Measurements from ENCODE around the gene LEMD2.

The LEMD2 gene

GRCh38 chr6:33774774-33775173, 14.2 kb downstream of the LEMD2 start:
- DNase-seq (ENCODE audit: low spot score): no peak

- DNase-seq (ENCODE audit: low spot score): no peak
These were observed 15.9 kb downstream of the LEMD2 start for GRCh38 chr6:33772902-33773472.

DNA sequence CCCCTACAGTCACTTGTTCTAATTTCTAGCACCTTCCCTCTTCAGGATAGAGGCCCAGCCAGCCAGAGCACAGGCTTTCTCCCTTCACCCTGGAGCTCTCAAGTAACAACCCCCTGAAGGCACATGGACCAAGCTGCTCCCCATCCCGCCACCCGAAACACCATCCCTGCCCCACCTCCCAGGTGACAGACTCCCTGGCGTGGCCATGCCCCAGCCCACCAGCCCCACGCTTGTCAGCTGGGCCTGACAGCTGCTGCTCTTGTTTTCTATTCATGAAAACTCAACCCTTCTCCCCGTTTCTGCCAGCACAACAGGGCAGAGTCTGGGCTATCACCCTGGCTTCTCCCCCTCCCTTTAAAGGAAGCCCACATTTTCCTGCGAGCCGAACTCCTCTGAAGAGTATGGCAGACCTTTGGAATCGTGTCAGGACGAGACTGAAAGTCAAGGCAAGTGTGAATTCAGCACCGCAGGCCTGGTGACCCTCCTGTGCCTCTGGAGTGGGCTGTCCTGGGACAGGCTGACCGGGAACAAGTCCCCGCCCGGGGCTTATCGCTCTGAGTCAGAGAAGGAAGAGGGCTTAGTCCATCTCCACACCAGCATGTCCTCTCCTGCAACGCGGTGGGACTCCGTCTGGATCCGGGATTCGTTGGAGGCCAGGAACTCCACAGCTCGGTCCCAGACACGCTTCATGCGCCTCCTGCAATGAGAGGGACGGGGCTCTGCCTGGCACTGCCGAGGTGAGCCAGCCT, 16.7 kb downstream of the LEMD2 start:
- DNase-seq (ENCODE audit: low spot score): no peak

DNA sequence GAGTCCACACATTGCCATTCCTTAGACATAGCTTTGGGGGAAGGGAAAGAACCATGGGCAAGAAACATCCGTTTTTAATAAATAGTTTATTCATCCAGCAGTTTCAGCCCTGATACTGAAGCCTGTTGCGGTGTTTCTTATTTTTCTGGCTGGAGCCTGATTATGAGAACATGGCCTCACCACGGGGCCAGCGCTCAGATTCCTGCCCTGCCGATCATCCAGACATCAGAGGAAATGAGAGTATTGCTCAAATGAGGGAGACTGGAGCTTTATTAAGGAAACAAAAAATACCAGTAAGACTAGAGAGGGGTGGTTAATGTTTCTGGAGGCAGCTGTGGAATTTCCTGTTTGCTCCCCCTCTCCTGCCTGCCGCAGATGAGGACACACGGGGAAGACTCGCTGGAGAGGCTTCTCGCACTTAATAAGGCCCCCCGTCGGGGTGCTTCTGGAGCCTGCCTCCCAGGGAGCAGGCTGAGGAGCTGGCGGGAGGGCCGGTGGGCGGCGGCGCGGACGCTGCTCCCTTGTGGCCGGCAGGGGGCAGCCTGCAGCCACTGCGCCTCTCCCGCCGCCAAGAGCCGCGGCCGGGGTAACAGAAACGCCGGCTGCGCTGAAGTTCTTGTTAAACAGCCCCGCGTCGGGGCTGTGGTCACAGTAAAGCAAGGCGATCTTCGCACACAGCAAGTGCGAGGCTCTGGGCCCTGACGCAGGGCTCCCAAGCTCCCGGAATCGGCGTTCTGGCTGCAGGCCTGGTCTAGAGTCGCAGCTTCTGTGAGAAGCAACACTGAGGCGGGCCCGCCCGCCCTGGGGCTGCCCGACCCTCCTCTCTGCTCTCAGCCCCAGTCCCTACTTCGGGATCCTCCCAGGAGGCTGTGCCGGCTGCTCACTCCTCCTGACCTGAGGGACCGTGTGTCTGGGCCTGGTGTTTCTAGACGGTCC, 17.5 kb downstream of the LEMD2 start:
- peak; percentile 87 for DNase-seq (ENCODE audit: low spot score)

- DNase-seq (ENCODE audit: low spot score): no peak
These were observed 18.1 kb downstream of the LEMD2 start for GRCh38 chr6:33770833-33771145.

DNA sequence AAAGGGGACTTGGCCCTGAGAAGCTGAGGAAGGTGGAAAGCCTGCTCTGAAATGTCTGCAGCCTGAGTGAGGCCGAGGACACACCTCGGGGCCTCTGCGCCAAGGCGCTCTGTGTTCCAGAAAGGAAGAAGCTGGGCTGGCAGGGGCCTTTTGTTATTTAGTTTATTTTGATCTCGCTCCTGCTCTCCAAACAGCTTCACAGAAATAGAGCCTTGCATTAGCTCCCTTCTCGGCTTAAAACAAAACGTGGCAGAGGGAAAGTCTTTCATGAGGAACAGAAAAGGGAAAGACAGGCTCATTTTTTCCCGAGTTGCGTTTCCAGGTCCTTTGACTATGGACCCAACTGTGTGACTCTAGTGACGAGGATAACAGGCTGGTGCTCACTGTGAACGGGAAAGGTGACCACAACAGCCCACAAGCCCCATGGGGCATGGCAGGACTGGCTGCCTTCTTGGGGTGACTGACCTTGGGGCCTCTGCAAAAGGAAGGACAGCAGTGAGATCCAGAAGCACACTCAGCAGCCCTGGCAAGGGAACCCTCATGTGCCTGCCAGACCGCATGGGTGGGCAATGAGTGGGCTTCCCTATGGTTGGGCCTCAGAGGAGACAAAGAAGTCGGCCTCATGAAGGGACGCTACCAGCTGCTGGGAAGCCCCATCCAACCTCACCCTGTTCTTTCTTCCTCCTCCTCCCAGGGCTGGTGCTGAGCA, 18.7 kb downstream of the LEMD2 start:
- DNase-seq (ENCODE audit: low spot score): no peak

DNA sequence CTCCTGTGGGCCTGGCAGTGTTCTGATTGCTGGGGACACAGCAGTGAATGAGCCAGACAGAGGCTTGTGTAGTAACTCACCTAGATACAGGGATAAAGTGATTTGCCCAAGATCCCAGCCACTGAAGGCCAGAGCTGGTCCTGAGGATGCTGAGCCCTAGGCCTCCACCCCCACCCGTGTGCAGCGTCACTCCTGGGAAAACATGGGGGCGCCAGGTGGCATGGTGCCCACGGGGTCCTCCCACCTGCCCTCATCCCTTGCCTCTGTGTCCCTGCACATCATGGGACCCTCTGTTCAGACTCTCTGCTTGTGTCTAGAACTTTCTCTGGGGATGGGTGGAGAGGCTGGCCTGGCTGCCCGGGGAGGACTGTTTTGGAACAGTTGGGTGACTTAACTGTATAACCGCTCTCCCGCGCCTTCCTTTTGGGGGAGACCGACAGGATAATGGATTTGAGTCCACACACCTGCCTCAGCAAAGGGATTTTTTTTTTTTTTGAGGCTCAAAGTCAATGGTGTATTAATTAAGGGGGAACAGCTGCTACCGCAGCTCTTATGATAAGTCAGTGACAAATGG, 19.6 kb downstream of the LEMD2 start:
- DNase-seq (ENCODE audit: low spot score): no peak

- DNase-seq (ENCODE audit: low spot score): peak; percentile 87
These were observed 20.2 kb downstream of the LEMD2 start for GRCh38 chr6:33768644-33769120.

- no peak for DNase-seq (ENCODE audit: low spot score)
These were observed 21.7 kb downstream of the LEMD2 start for GRCh38 chr6:33766921-33767907.

GRCh38 chr6:33765368-33765767, 23.6 kb downstream of the LEMD2 start:
- no peak for DNase-seq (ENCODE audit: low spot score)

- DNase-seq (ENCODE audit: low spot score): no peak
These were observed 24.9 kb downstream of the LEMD2 start for GRCh38 chr6:33764036-33764435.

GRCh38 chr6:33763483-33763882, 25.4 kb downstream of the LEMD2 start:
- no peak for DNase-seq (ENCODE audit: low spot score)

DNA sequence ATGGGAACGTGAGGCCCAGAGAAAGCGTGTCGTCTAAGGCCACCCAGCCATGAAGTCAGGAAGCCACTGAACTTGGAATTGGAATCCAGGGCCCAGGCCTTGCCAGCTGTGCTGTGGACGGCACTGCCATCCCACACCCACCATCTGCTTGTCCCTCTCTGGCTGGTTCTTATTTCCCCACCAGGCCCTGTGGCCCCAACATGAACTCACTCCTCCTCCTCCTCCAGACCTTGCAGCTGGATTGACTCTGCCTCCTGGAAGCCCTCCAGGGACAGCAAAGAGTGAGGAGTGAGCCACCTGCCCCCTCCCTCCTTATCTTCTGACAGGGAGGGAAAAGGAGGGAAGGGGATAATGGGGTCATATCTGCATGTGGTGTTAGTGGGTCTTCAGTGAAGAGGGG, 26.2 kb downstream of the LEMD2 start:
- DNase-seq (ENCODE audit: low spot score): no peak

GRCh38 chr6:33761922-33762629, 26.9 kb downstream of the LEMD2 start:
- no peak for DNase-seq (ENCODE audit: low spot score)

DNA sequence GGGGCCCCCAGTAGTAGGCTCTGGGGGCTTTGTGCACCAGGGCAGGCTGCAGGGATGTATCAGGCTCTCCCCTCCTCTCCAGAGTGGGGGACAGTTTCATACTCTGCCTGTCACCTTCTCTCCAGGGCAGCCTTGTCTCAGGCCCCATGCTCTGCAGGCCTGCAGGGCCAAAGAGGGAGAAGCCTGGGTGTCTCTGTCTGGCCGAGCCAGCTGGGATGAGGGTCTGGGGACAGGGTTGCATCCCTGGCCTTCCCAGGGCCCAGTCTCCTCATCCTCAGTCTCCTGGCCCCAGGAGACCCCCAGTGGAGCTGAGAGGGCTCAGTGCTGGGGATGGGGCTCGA, 27.4 kb downstream of the LEMD2 start:
- no peak for DNase-seq (ENCODE audit: low spot score)

GRCh38 chr6:33759887-33760629, 28.9 kb downstream of the LEMD2 start:
- DNase-seq (ENCODE audit: low spot score): no peak

DNA sequence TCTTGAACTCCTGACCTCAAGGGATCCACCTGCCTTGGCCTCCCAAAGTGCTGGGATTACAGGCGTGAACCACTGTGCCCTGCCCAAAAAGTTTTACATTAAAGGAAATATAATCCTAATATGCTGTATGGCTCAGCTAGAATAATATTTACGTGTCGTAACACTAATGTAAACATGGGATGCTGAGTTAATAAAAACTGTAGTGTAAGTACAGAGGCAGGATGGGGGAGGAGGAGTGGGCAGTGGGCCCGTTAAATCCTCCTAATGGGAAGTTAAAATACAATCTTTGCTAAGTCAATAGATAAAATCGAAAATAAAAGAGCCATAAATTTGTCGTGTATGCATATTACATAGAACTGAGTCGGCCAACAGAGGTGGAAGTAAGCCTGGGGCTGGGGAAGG, 30.1 kb downstream of the LEMD2 start:
- DNase-seq (ENCODE audit: low spot score): no peak

DNA sequence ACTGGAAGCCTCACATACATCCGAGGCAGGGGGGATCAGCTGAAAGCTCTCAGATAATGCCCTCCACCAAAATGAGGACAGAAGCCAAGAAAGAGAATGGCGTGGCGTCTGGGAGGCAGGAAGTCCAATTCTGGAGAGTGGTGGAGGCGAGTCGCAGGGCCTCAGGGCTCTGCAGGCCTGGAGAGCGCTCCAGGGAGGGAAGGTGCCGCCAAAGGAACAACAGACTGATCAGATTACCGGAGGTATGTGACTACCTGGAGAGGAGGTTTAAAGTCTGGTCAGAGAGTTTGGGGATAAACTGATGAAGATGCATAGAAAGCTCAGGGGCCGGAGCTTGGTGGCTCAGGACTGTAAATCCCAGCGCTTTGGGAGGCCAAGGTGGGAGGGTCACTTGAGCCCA, 31.0 kb downstream of the LEMD2 start:
- DNase-seq (ENCODE audit: low spot score): no peak

- DNase-seq (ENCODE audit: low spot score): no peak
These were observed 31.8 kb downstream of the LEMD2 start for GRCh38 chr6:33757113-33757512.

Measured in kidney capillary endothelial cell (primary cell).